Neural cell (in vitro differentiated cells): ENCODE measurements around the gene IQCH. TPM values are rescaled to one million over a fixed set of nuclear protein-coding genes. Genes with fewer than 3 reads are reported as not detected.

Experiments
- H2AFZ ChIP-seq: fragments of 200-600, 300-800 bp; sonication (generic), shearing (Covaris generic); 2 replicates; pipeline ENCODE4 v1.6.0; 2014; ENCODE audit warnings: low read depth, mild to moderate bottlenecking, antibody characterized with exemption, low read length, moderate library complexity
- H3F3A ChIP-seq: fragments of 200-600 bp; shearing (Covaris generic); 2 replicates; pipeline ENCODE4 v1.6.1; 2016; ENCODE audit warnings: mild to moderate bottlenecking, moderate library complexity, mixed read lengths, antibody characterized with exemption, low read length; ENCODE audit not compliant: insufficient read depth, poor library complexity, severe bottlenecking
- H3K27ac ChIP-seq: fragments of 200-600, 300-800 bp; sonication (generic), shearing (Covaris generic); 2 replicates; pipeline ENCODE4 v1.5.1; 2014; ENCODE audit warnings: mild to moderate bottlenecking, low read length, moderate library complexity
- H3K27me3 ChIP-seq: fragments of 300-800, 200-600 bp; sonication (generic), shearing (Covaris generic); 2 replicates; pipeline ENCODE4 v1.6.0; 2014; ENCODE audit warnings: mild to moderate bottlenecking, low read depth, low read length, moderate library complexity; ENCODE audit not compliant: insufficient read depth
- H3K36me3 ChIP-seq: fragments of 300-800, 200-600 bp; sonication (generic), shearing (Covaris generic); 2 replicates; pipeline ENCODE4 v1.5.1; 2014; ENCODE audit warnings: mild to moderate bottlenecking, antibody characterized with exemption, low read length, moderate library complexity; ENCODE audit not compliant: insufficient read depth
- H3K4me2 ChIP-seq: fragments of 300-800, 200-600 bp; sonication (generic), shearing (Covaris generic); 2 replicates; pipeline ENCODE4 v1.6.0; 2014; ENCODE audit warnings: mild to moderate bottlenecking, low read length
- H3K4me3 ChIP-seq: fragments of 300-800, 200-600 bp; sonication (generic), shearing (Covaris generic); 2 replicates; pipeline ENCODE4 v1.5.1; 2014; ENCODE audit warnings: mild to moderate bottlenecking, low read length, moderate library complexity
- H3K79me2 ChIP-seq: fragments of 200-600 bp; shearing (Covaris generic); replicated peaks from 2 replicates; pipeline ENCODE4 v1.6.0; 2014; ENCODE audit warnings: mild to moderate bottlenecking, low read length, moderate library complexity; ENCODE audit not compliant: insufficient read depth
- H3K9ac ChIP-seq: fragments of 300-800, 200-600 bp; sonication (generic), shearing (Covaris generic); 2 replicates; pipeline ENCODE4 v1.6.1; 2016; ENCODE audit warnings: mild to moderate bottlenecking, low read length, mixed read lengths
- H3K9me2 ChIP-seq: fragments of 200-600 bp; shearing (Covaris generic); 2 replicates; pipeline ENCODE4 v1.6.1; 2016; ENCODE audit warnings: mild to moderate bottlenecking, low read length, mixed read lengths; ENCODE audit not compliant: insufficient read depth
- H3K9me3 ChIP-seq: fragments of 200-600, 300-800 bp; sonication (generic), shearing (Covaris generic); 2 replicates; pipeline ENCODE4 v1.6.1; 2016; ENCODE audit warnings: mild to moderate bottlenecking, mixed run types, low read length, moderate library complexity, mixed read lengths
- H4K20me1 ChIP-seq: fragments of 200-600 bp; shearing (Covaris generic); 2 replicates; pipeline ENCODE4 v1.6.1; 2016; ENCODE audit warnings: mild to moderate bottlenecking, mixed run types; ENCODE audit not compliant: insufficient read depth
- CTCF ChIP-seq: fragments of 450-650 bp; IDR thresholded peaks from 2 replicates; pipeline ENCODE4 v1.5.1; 2014; ENCODE audit warnings: antibody characterized with exemption, mild to moderate bottlenecking, moderate library complexity; ENCODE audit not compliant: poor library complexity, severe bottlenecking
- EP300 ChIP-seq: fragments of 450-650 bp; conservative IDR thresholded peaks from 2 replicates; pipeline ENCODE4 v1.6.1; 2014; ENCODE audit warnings: antibody characterized with exemption, mild to moderate bottlenecking, moderate library complexity; ENCODE audit not compliant: poor library complexity, severe bottlenecking
- EZH2 ChIP-seq: fragments of 200-600, 300-800 bp; shearing (Covaris generic), sonication (generic); IDR thresholded peaks from 2 replicates; pipeline ENCODE4 v1.6.1; 2014; ENCODE audit warnings: antibody characterized with exemption, low read length, borderline replicate concordance, mild to moderate bottlenecking; ENCODE audit not compliant: insufficient read depth, poor library complexity, severe bottlenecking
- MXI1 ChIP-seq: fragments of 450-650 bp; conservative IDR thresholded peaks from 2 replicates; pipeline ENCODE4 v1.6.1; 2014; ENCODE audit warnings: antibody characterized with exemption, mild to moderate bottlenecking; ENCODE audit not compliant: poor library complexity, severe bottlenecking
- POLR2AphosphoS5 ChIP-seq: IDR thresholded peaks from 2 replicates; pipeline ENCODE4 v1.6.1; 2012
- RAD21 ChIP-seq: fragments of 450-650 bp; conservative IDR thresholded peaks from 2 replicates; pipeline ENCODE4 v1.6.1; 2014; ENCODE audit warnings: antibody characterized with exemption, mild to moderate bottlenecking, moderate library complexity
- REST ChIP-seq: IDR thresholded peaks from 2 replicates; pipeline ENCODE4 v1.6.1; 2012; ENCODE audit warnings: borderline replicate concordance
- SMC3 ChIP-seq: fragments of 450-650 bp; conservative IDR thresholded peaks from 2 replicates; pipeline ENCODE4 v1.6.1; 2014; ENCODE audit warnings: antibody characterized with exemption, mild to moderate bottlenecking, moderate library complexity; ENCODE audit not compliant: poor library complexity
- TAF1 ChIP-seq: IDR thresholded peaks from 2 replicates; pipeline ENCODE4 v1.6.1; 2012; ENCODE audit warnings: low read depth
- polyA plus RNA-seq: library from polyadenylated mRNA; depleted of rRNA; stranded (reverse); fragments of >200 nt; gene quantifications from 2 replicates; pipeline ENCODE4 v1.2.3, GENCODE V29; 2014

The IQCH gene
- polyA plus RNA-seq, 1 donor from 2014 or later, result 2.8 TPM

- Histone ChIP-seq H3K4me2 (no peak overlapping the region), H2AFZ (no peak overlapping the region), H4K20me1 (no peaks in the 10 kb centered on the region), H3K27me3 (peaks cover 3% of the 10 kb centered on the region), H3K27ac (no peak overlapping the region), H3K36me3 (no peaks in the 10 kb centered on the region), H3K4me3 (no peak overlapping the region), H3K9me2 (no peaks in the 10 kb centered on the region), H3K9me3 (no peaks in the 10 kb centered on the region), H3K79me2 (no peaks in the 10 kb centered on the region), H3K9ac (no peak overlapping the region), H3F3A (no peaks in the 10 kb centered on the region)
- TF ChIP-seq EZH2, result no peak
- no peak for TF ChIP-seq CTCF
- TF ChIP-seq EP300, result no peak
- no peak for TF ChIP-seq MXI1
- TF ChIP-seq REST, result no peak
- no peak for TF ChIP-seq POLR2AphosphoS5
- TF ChIP-seq SMC3, result no peak
- no peak for TF ChIP-seq RAD21
- no peak for TF ChIP-seq TAF1
Measured at GRCh38 chr15:67461735-67462134, 207.1 kb downstream of the IQCH start.

- H3K9ac ChIP-seq, result no peak overlapping the region
- H2AFZ ChIP-seq, result no peak overlapping the region
- H3K9me2 ChIP-seq, result no peaks in the 10 kb centered on the region
- H3K9me3 ChIP-seq, result no peaks in the 10 kb centered on the region
- no peaks in the 10 kb centered on the region for H3K79me2 ChIP-seq
- no peak for TF ChIP-seq CTCF
- no peak for TF ChIP-seq RAD21
- TF ChIP-seq EP300, result no peak
- no peak for TF ChIP-seq REST
- TF ChIP-seq EZH2, result no peak
- TF ChIP-seq TAF1, result no peak
- TF ChIP-seq MXI1, result no peak
- no peak for TF ChIP-seq POLR2AphosphoS5
- TF ChIP-seq SMC3, result no peak
- H4K20me1 ChIP-seq, result no peaks in the 10 kb centered on the region
- H3K27me3 ChIP-seq, result no peaks in the 10 kb centered on the region
- H3K4me2 ChIP-seq, result no peak overlapping the region
- H3K27ac ChIP-seq, result no peak overlapping the region
- no peaks in the 10 kb centered on the region for H3K36me3 ChIP-seq
- no peak overlapping the region for H3K4me3 ChIP-seq
- H3F3A ChIP-seq, result no peaks in the 10 kb centered on the region
Measured at GRCh38 chr15:67462875-67463274, 208.3 kb downstream of the IQCH start.
